H9 (cell line): ENCODE measurements around the gene MOGAT2. TPM values are rescaled to one million over a fixed set of nuclear protein-coding genes. Genes with fewer than 3 reads are reported as not detected.

Experiments
- DNase-seq: peaks from one replicate; pipeline ENCODE4 v3.0.0-alpha.2; 2017
- H2AFZ ChIP-seq: one replicate; pipeline ENCODE4 v1.6.1; 2013; ENCODE audit warnings: mild to moderate bottlenecking, low read length, control low read depth, moderate library complexity
- H2AK5ac ChIP-seq: 2 replicates; pipeline ENCODE4 v1.6.1; 2013; ENCODE audit warnings: low read length, control low read depth, mixed read lengths; ENCODE audit not compliant: insufficient read length
- H2BK120ac ChIP-seq: one replicate; pipeline ENCODE4 v1.6.1; 2013; ENCODE audit warnings: low read depth, mild to moderate bottlenecking, low read length, control low read depth, inconsistent platforms; ENCODE audit not compliant: poor library complexity, severe bottlenecking
- H2BK12ac ChIP-seq: 2 replicates; pipeline ENCODE4 v1.6.1; 2013; ENCODE audit warnings: low read length, control low read depth, mixed read lengths, low read depth; ENCODE audit not compliant: insufficient read length
- H2BK15ac ChIP-seq: 2 replicates; pipeline ENCODE4 v1.6.1; 2013; ENCODE audit warnings: low read depth, low read length, control low read depth
- H2BK20ac ChIP-seq: one replicate; pipeline ENCODE4 v1.6.1; 2013; ENCODE audit warnings: low read depth, mild to moderate bottlenecking, low read length, control low read depth, inconsistent platforms; ENCODE audit not compliant: poor library complexity, severe bottlenecking
- H2BK5ac ChIP-seq: 2 replicates; pipeline ENCODE4 v1.6.1; 2013; ENCODE audit warnings: low read length, control low read depth, mixed read lengths; ENCODE audit not compliant: insufficient read length
- H3K14ac ChIP-seq: 2 replicates; pipeline ENCODE4 v1.6.1; 2013; ENCODE audit warnings: low read length, control low read depth; ENCODE audit not compliant: insufficient read depth
- H3K18ac ChIP-seq: 2 replicates; pipeline ENCODE4 v1.6.1; 2013; ENCODE audit warnings: low read depth, mild to moderate bottlenecking, mixed read lengths, low read length, control low read depth; ENCODE audit not compliant: insufficient read length
- H3K23ac ChIP-seq: 2 replicates; pipeline ENCODE4 v1.6.1; 2013; ENCODE audit warnings: low read length, control low read depth, mixed read lengths, low read depth; ENCODE audit not compliant: insufficient read length
- H3K23me2 ChIP-seq: 2 replicates; pipeline ENCODE4 v1.6.1; 2013; ENCODE audit warnings: low read depth, mild to moderate bottlenecking, mixed read lengths, low read length, control low read depth; ENCODE audit not compliant: insufficient read length, poor library complexity, severe bottlenecking
- H3K27ac ChIP-seq: 2 replicates; pipeline ENCODE4 v1.5.1; 2013; ENCODE audit warnings: low read length, control low read depth, mixed read lengths, low read depth; ENCODE audit not compliant: insufficient read length
- H3K27me3 ChIP-seq: 2 replicates; pipeline ENCODE4 v1.6.1; 2013; ENCODE audit warnings: low read length, control low read depth, inconsistent platforms; ENCODE audit not compliant: insufficient read depth
- H3K4ac ChIP-seq: 2 replicates; pipeline ENCODE4 v1.6.1; 2013; ENCODE audit warnings: low read depth, mild to moderate bottlenecking, control low read depth, inconsistent platforms, low read length, moderate library complexity
- H3K4me1 ChIP-seq: 2 replicates; pipeline ENCODE4 v1.6.1; 2013; ENCODE audit warnings: low read length, control low read depth, inconsistent platforms; ENCODE audit not compliant: insufficient read depth
- H3K4me2 ChIP-seq: 2 replicates; pipeline ENCODE4 v1.6.1; 2013; ENCODE audit warnings: low read length, control low read depth, mixed read lengths; ENCODE audit not compliant: insufficient read length, insufficient read depth
- H3K56ac ChIP-seq: 2 replicates; pipeline ENCODE4 v1.6.1; 2013; ENCODE audit warnings: low read depth, mild to moderate bottlenecking, mixed read lengths, low read length, control low read depth; ENCODE audit not compliant: insufficient read length
- H3K79me1 ChIP-seq: 2 replicates; pipeline ENCODE4 v1.6.1; 2013; ENCODE audit warnings: low read depth, mild to moderate bottlenecking, moderate library complexity, low read length, control low read depth, inconsistent platforms; ENCODE audit not compliant: insufficient read depth, poor library complexity, severe bottlenecking
- H3K79me2 ChIP-seq: 2 replicates; pipeline ENCODE4 v1.6.1; 2013; ENCODE audit warnings: low read length, control low read depth, inconsistent platforms; ENCODE audit not compliant: insufficient read depth
- H3K9ac ChIP-seq: 2 replicates; pipeline ENCODE4 v1.6.1; 2013; ENCODE audit warnings: low read length, control low read depth, mixed read lengths; ENCODE audit not compliant: insufficient read length; ENCODE audit errors: extremely low read depth
- H3K9me3 ChIP-seq: one replicate; pipeline ENCODE4 v1.6.1; 2013; ENCODE audit warnings: low read depth, low read length, inconsistent platforms; ENCODE audit not compliant: control insufficient read depth
- H3T11ph ChIP-seq: one replicate; pipeline ENCODE4 v1.6.1; 2013; ENCODE audit warnings: mild to moderate bottlenecking, low read length, control low read depth, inconsistent platforms
- H4K20me1 ChIP-seq: one replicate; pipeline ENCODE4 v1.6.1; 2013; ENCODE audit not compliant: control insufficient read depth, insufficient read length, insufficient read depth
- H4K5ac ChIP-seq: 2 replicates; pipeline ENCODE4 v1.6.1; 2013; ENCODE audit warnings: low read depth, mild to moderate bottlenecking, mixed read lengths, low read length, control low read depth; ENCODE audit not compliant: insufficient read length
- H4K8ac ChIP-seq: replicated peaks from 2 replicates; pipeline ENCODE4 v1.6.1; 2013; ENCODE audit warnings: low read length, control low read depth, mixed read lengths, low read depth; ENCODE audit not compliant: insufficient read length
- H4K91ac ChIP-seq: 2 replicates; pipeline ENCODE4 v1.6.1; 2013; ENCODE audit warnings: low read depth, mild to moderate bottlenecking, moderate library complexity, mixed read lengths, low read length, control low read depth; ENCODE audit not compliant: insufficient read length
- H3K27ac Mint-ChIP-seq, 3 experiments: 2 replicates in 2 of 3; 3 replicates in 1 of 3; pipeline ENCODE4 v1.8.0; 2020 to 2021; ENCODE audit warnings: mixed read lengths in 3 of 3, mild to moderate bottlenecking in 1 of 3, moderate library complexity in 1 of 3
- H3K27me3 Mint-ChIP-seq: 2 replicates; pipeline ENCODE4 v1.8.0; 2021; ENCODE audit warnings: low read depth, mild to moderate bottlenecking, moderate library complexity, mixed read lengths
- H3K36me3 Mint-ChIP-seq, 3 experiments: 2 replicates in 2 of 3; 3 replicates in 1 of 3; pipeline ENCODE4 v1.8.0; 2020 to 2021; ENCODE audit warnings: low read depth in 3 of 3, mixed read lengths in 3 of 3; ENCODE audit not compliant: insufficient read depth in 1 of 3
- H3K4me1 Mint-ChIP-seq, 2 experiments: 2 replicates each; pipeline ENCODE4 v1.8.0; 2020; ENCODE audit warnings: mixed read lengths in 2 of 2
- H3K4me3 Mint-ChIP-seq, 2 experiments: 2 replicates in 1 of 2; 3 replicates in 1 of 2; pipeline ENCODE4 v1.8.0; 2020 to 2021; ENCODE audit warnings: mild to moderate bottlenecking in 2 of 2, mixed read lengths in 2 of 2, moderate library complexity in 1 of 2
- H3K9me3 Mint-ChIP-seq, 2 experiments: 2 replicates in 1 of 2; 3 replicates in 1 of 2; pipeline ENCODE4 v1.8.0; 2020; ENCODE audit warnings: mild to moderate bottlenecking in 2 of 2, mixed read lengths in 2 of 2, moderate library complexity in 1 of 2
- WGBS: extraction: QIAGEN DNeasy Blood & Tissue Kit; methylation state at CpG from one replicate; pipeline ENCODE4 v1.1.7; 2013; ENCODE audit warnings: missing lambda C conversion rate, low lambda C conversion rate, mixed read lengths; ENCODE audit not compliant: insufficient read length; ENCODE audit errors: extremely low coverage; 5-methylcytosine and 5-hydroxymethylcytosine counted together
- total RNA-seq: library from RNA; stranded (reverse); gene quantifications from 2 replicates; pipeline ENCODE4 v1.2.1, GENCODE V29; 2021
- TF ChIP-seq, protein P1 (sequence below): fragments of 200-600 bp; sonication (generic); conservative IDR thresholded peaks from 3 replicates; pipeline ENCODE4 v1.8.0; 2021; ENCODE audit warnings: antibody characterized with exemption, mild to moderate bottlenecking

MOGAT2 gene
- total RNA-seq, 1 experiment from 2014 or later: not detected

DNA sequence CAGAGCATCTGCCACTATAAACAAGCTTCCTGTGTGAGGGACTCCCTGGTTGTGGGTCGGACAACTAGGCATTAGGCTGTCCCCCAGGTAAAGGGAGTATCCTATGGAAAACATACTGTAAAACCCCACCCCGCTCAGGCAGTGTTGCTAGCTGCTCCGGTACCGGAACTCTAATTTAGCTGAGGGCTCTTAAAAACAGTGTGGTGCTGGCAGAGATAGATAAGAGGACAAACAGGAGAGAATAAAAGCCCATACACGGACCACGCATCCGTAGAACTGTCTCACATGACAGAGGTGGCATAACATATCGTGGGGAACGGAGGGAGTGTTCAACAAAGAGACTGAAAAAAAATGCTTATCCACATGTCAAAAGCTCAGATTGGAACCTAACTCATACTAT, 3.4 kb upstream of the MOGAT2 start:
- Mint-ChIP-seq H3K9me3 (no peaks in the 10 kb centered on the region; a peak in 1 of 5 replicates), H3K4me3 (no peak overlapping the region), H3K36me3 (no peaks in the 10 kb centered on the region), H3K27ac (no peak overlapping the region), H3K4me1 (peaks cover 12 to 19% of the 10 kb centered on the region in 2 experiments), H3K27me3 (peaks cover 90% of the 10 kb centered on the region)
- Histone ChIP-seq H3K56ac (no peak overlapping the region), H3K27me3 (peaks cover 15% of the 10 kb centered on the region; the same call in 1 of the 2 replicates), H3K4ac (no peak overlapping the region), H3K27ac (no peak overlapping the region), H3K23me2 (no peaks in the 10 kb centered on the region), H3K14ac (no peak overlapping the region), H3K9ac (no peak overlapping the region), H3K18ac (no peak overlapping the region), H2AFZ (no peak overlapping the region), H2BK5ac (no peak overlapping the region), H3K79me1 (no peaks in the 10 kb centered on the region), H2BK20ac (no peak overlapping the region), H3K79me2 (no peaks in the 10 kb centered on the region), H4K8ac (no peak overlapping the region), H3K23ac (no peak overlapping the region), H4K91ac (no peak overlapping the region), H2AK5ac (no peak overlapping the region), H2BK15ac (no peak overlapping the region), H4K5ac (no peak overlapping the region), H3K4me1 (peaks cover 2% of the 10 kb centered on the region; the same call in 1 of the 2 replicates), H4K20me1 (no peaks in the 10 kb centered on the region), H2BK120ac (no peak overlapping the region), H2BK12ac (no peak overlapping the region), H3T11ph (no peak overlapping the region), H3K9me3 (no peaks in the 10 kb centered on the region), H3K4me2 (no peak overlapping the region)
- DNase-seq: no peak
- TF ChIP-seq, protein P1, sequence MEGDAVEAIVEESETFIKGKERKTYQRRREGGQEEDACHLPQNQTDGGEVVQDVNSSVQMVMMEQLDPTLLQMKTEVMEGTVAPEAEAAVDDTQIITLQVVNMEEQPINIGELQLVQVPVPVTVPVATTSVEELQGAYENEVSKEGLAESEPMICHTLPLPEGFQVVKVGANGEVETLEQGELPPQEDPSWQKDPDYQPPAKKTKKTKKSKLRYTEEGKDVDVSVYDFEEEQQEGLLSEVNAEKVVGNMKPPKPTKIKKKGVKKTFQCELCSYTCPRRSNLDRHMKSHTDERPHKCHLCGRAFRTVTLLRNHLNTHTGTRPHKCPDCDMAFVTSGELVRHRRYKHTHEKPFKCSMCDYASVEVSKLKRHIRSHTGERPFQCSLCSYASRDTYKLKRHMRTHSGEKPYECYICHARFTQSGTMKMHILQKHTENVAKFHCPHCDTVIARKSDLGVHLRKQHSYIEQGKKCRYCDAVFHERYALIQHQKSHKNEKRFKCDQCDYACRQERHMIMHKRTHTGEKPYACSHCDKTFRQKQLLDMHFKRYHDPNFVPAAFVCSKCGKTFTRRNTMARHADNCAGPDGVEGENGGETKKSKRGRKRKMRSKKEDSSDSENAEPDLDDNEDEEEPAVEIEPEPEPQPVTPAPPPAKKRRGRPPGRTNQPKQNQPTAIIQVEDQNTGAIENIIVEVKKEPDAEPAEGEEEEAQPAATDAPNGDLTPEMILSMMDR: no peak
- no CpG with 5 or more reads among the region's 9 CpGs for WGBS
